Cardiac fibroblast (primary cell): ENCODE data around the gene BCL11B.

Experiments
- DNase-seq, 2 donors: peaks; one replicate each; pipeline versions ENCODE4 v3.0.0 to v3.0.0-alpha.2; 2010; ENCODE audit warnings: low read depth in 2 of 2
- H3K4me3 ChIP-seq, 2 donors: replicated peaks in 1 of 2; 1 replicate in 1 of 2; 2 replicates in 1 of 2; pipeline ENCODE4 v1.5.1; 2011; ENCODE audit warnings: low read depth in 2 of 2, low read length in 2 of 2, mild to moderate bottlenecking in 2 of 2, moderate library complexity in 1 of 2
- TF ChIP-seq, protein P1 (sequence below): IDR thresholded peaks from one replicate; pipeline ENCODE4 v1.5.1; 2011; ENCODE audit warnings: low read depth, mild to moderate bottlenecking, low read length, inconsistent platforms

BCL11B gene

DNA sequence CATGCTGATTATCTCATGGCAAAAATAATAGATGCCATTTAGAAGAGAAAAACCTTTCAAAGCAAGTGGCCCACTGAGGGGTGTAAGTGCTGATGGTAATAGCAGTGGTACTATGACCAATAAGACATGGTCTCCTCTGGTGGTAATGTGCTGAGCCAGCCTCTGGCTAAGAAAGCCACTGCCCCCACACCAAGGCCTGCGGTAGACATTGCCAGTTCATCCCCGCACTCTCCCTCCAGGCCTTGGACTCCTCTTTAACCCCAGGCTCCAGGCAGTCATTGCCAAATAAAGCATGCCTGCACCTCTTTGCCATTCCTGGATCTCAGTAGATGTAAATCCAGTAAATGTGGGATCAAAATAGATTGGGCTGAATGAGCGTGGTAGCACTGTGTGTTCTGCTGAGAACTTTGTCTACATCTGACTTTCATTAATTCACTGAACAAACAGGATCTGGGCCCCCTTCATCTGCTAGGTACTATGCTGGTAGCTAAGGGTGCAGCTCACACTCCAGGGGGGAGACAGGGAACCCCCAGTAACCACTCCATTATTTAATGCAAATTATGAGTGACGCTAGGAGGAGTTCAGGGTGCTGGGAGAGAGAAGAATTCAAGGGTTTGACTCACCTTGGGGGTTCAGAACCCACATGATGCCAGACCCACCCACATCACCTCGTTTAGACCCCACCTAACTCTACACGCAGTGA is 89.3 kb downstream of the BCL11B start:
- no peak overlapping the region for H3K4me3 ChIP-seq
- DNase-seq, result no peak
- TF ChIP-seq, protein P1, sequence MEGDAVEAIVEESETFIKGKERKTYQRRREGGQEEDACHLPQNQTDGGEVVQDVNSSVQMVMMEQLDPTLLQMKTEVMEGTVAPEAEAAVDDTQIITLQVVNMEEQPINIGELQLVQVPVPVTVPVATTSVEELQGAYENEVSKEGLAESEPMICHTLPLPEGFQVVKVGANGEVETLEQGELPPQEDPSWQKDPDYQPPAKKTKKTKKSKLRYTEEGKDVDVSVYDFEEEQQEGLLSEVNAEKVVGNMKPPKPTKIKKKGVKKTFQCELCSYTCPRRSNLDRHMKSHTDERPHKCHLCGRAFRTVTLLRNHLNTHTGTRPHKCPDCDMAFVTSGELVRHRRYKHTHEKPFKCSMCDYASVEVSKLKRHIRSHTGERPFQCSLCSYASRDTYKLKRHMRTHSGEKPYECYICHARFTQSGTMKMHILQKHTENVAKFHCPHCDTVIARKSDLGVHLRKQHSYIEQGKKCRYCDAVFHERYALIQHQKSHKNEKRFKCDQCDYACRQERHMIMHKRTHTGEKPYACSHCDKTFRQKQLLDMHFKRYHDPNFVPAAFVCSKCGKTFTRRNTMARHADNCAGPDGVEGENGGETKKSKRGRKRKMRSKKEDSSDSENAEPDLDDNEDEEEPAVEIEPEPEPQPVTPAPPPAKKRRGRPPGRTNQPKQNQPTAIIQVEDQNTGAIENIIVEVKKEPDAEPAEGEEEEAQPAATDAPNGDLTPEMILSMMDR, result no peak

DNA sequence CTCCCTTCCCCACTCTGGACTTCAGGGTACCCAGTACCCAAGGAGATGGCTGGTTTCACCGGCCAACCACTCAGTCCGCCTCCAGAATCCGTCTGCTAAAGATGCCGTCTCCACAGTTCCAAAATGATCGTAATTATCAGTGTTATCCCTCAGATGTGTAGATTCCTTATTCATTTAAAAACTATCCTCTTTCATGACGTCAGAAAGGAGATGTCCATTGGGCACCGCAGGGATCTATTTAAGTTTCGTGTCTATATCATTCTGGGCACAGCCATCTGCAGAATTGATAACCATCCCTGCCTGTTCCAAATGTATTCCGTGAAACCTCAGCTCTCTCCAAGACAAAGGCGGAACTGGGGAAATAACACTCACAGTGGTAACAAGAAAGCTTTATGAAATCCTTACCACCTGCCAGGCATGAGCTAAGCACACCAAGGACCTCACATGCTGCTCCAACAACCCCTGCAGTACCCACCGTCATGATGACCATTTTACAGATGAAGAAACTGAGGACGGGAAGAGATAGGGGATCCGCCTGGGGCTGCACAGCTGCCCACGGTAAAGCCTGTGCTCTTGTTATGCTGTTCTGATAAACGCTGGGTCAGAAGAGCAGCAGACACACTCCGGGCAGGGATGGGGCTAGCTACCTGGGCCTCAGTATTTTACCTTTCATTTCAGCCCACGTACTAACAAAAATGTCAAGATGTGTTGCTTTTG is 90.0 kb downstream of the BCL11B start:
- no peak overlapping the region for H3K4me3 ChIP-seq
- DNase-seq, result no peak
- TF ChIP-seq, protein P1, result no peak

GRCh38 chr14:99181241-99181640 is 90.8 kb downstream of the BCL11B start:
- TF ChIP-seq, protein P1, result no peak
- no peak for DNase-seq
- no peak overlapping the region for H3K4me3 ChIP-seq

DNA sequence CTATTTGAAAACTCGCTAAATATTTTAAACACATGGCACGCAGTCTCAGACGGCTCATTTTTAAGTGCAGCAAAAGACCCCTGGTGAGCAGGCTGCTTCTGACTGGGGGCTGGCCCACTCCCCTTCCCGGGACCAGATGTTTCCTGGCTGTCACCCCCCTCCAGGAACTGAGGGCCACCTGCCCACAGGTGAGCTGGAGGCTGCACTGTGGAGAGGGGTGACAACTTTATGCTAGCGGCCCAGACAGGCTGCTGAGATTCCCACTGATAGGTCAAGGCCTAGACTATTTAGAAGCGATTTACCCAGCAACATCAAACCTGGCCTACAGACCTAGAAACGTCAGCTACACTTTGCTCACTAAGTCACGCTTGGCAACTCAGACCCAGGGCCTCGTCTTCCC is 92.1 kb downstream of the BCL11B start:
- no peak for DNase-seq
- TF ChIP-seq, protein P1, result no peak
- no peak overlapping the region for H3K4me3 ChIP-seq

GRCh38 chr14:99179506-99179905 is 92.5 kb downstream of the BCL11B start:
- no peak for DNase-seq
- TF ChIP-seq, protein P1, result no peak
- no peak overlapping the region for H3K4me3 ChIP-seq

- no peak overlapping the region for H3K4me3 ChIP-seq
- TF ChIP-seq, protein P1, result no peak
- no peak for DNase-seq
These were observed 93.8 kb downstream of the BCL11B start for GRCh38 chr14:99177886-99178835.
